HCT116 (cell line): ENCODE measurements around the gene ZBTB8B. TPM values are rescaled to one million over a fixed set of nuclear protein-coding genes. Genes with fewer than 3 reads are reported as not detected.

ENCODE experiments used
- ATAC-seq: fragments of 200-7000 bp; cut with Tn5 transposase; 2 replicates; pipeline ENCODE4 v1.9.1; 2020; ENCODE audit warnings: mild to moderate bottlenecking, moderate library complexity
- BruUV-seq: library from RNA; stranded (reverse); fragments of 400-500 nt; replicated peaks from 2 replicates; lab custom pipeline; 2021; lab: Mats Ljungman, UMichigan
- CTCF ChIA-PET: fragments of 300-600 bp; sonication (Branson Sonifier 250); formaldehyde crosslinking; loops from one replicate; lab custom pipeline; 2021; ENCODE audit warnings: antibody characterized with exemption; lab: Charles Lee
- POLR2A ChIA-PET: fragments of 300-600, 350-600 bp; sonication (Branson Sonifier 250); formaldehyde crosslinking; loops from one replicate; lab custom pipeline; 2021; ENCODE audit warnings: antibody characterized with exemption; lab: Charles Lee
- RAD21 ChIA-PET, 2 experiments: fragments of 300-600 bp; sonication (Branson Sonifier 250); formaldehyde crosslinking; loops; one replicate each; lab custom pipeline; 2023; ENCODE audit warnings: low total read pairs in 2 of 2; ENCODE audit not compliant: uncharacterized antibody in 2 of 2, unreplicated experiment in 2 of 2, low non-redundant PET in 1 of 2; lab: Charles Lee
- DNase-seq: peaks from one replicate; pipeline ENCODE4 v3.0.0-alpha.2; 2010; ENCODE audit warnings: low read depth, low spot score
- H2AFZ ChIP-seq: fragments of 200-600 bp; shearing (Covaris generic), sonication (generic); 2 replicates; pipeline ENCODE4 v1.6.1; 2017; ENCODE audit warnings: low read depth, mixed run types, mixed read lengths, antibody characterized with exemption, low read length; ENCODE audit not compliant: poor library complexity, severe bottlenecking
- H3K27ac ChIP-seq: 2 replicates; pipeline ENCODE4 v1.5.1; 2012; ENCODE audit warnings: low read depth, low read length
- H3K27me3 ChIP-seq: fragments of 200-600 bp; sonication (generic); 2 replicates; pipeline ENCODE4 v1.6.1; 2016; ENCODE audit warnings: mixed run types, low read length, mixed read lengths; ENCODE audit not compliant: insufficient read depth
- H3K36me3 ChIP-seq, 2 experiments: fragments of 200-500 bp in 1 of 2; fragments of 200-600 bp in 1 of 2; sonication (Bioruptor generic) in 1 of 2; sonication (generic) in 1 of 2; 2 replicates each; pipeline versions ENCODE4 v1.5.1 to v1.6.1; 2014 to 2016; ENCODE audit warnings: low read length in 2 of 2, inconsistent platforms in 1 of 2, mixed read lengths in 1 of 2, mixed run types in 1 of 2; ENCODE audit not compliant: insufficient read depth in 2 of 2, control insufficient read depth in 1 of 2
- H3K4me1 ChIP-seq, 2 experiments: fragments of 200-600 bp in 1 of 2; sonication (generic) in 1 of 2; 2 replicates each; pipeline versions ENCODE4 v1.5.1 to v1.6.1; 2012 to 2017; ENCODE audit warnings: low read length in 2 of 2, inconsistent platforms in 1 of 2, mild to moderate bottlenecking in 1 of 2, mixed read lengths in 1 of 2, mixed run types in 1 of 2, moderate library complexity in 1 of 2; ENCODE audit not compliant: insufficient read depth in 2 of 2, control insufficient read depth in 1 of 2
- H3K4me2 ChIP-seq: fragments of 200-600 bp; sonication (generic); 2 replicates; pipeline ENCODE4 v1.6.1; 2017; ENCODE audit warnings: mixed run types, low read length, mixed read lengths
- H3K4me3 ChIP-seq, 2 experiments: fragments of 200-600 bp in 1 of 2; sonication (generic) in 1 of 2; replicated peaks in 1 of 2; 2 replicates each; pipeline ENCODE4 v1.5.1; 2011 to 2016; ENCODE audit warnings: low read length in 2 of 2, control low read depth in 1 of 2, low read depth in 1 of 2, mild to moderate bottlenecking in 1 of 2, mixed read lengths in 1 of 2, mixed run types in 1 of 2
- H3K79me2 ChIP-seq: fragments of 200-600 bp; sonication (generic); 2 replicates; pipeline ENCODE4 v1.6.1; 2017; ENCODE audit warnings: mild to moderate bottlenecking, mixed run types, low read length, moderate library complexity, mixed read lengths; ENCODE audit not compliant: insufficient read depth
- H3K9ac ChIP-seq: fragments of 200-600 bp; sonication (generic); 2 replicates; pipeline ENCODE4 v1.6.1; 2016; ENCODE audit warnings: low read length, mixed read lengths
- H3K9me2 ChIP-seq: fragments of 200-600 bp; sonication (generic), shearing (Covaris generic); 2 replicates; pipeline ENCODE4 v1.6.1; 2017; ENCODE audit warnings: mixed run types, mild to moderate bottlenecking, moderate library complexity; ENCODE audit not compliant: insufficient read depth
- H3K9me3 ChIP-seq, 2 experiments: fragments of 200-500 bp in 1 of 2; fragments of 200-600 bp in 1 of 2; sonication (Bioruptor generic) in 1 of 2; sonication (generic) in 1 of 2; 2 replicates each; pipeline ENCODE4 v1.6.1; 2014 to 2017; ENCODE audit warnings: low read length in 2 of 2, mixed read lengths in 2 of 2, inconsistent platforms in 1 of 2, low read depth in 1 of 2, mild to moderate bottlenecking in 1 of 2, mixed run types in 1 of 2, moderate library complexity in 1 of 2; ENCODE audit not compliant: control insufficient read depth in 1 of 2, insufficient read depth in 1 of 2
- H4K20me1 ChIP-seq: fragments of 200-600 bp; sonication (generic), shearing (Covaris generic); 2 replicates; pipeline ENCODE4 v1.6.1; 2017; ENCODE audit warnings: mixed run types, mild to moderate bottlenecking, moderate library complexity; ENCODE audit not compliant: insufficient read depth
- CBX3 ChIP-seq: IDR thresholded peaks from 2 replicates; pipeline ENCODE4 v1.6.1; 2012; ENCODE audit warnings: low read depth
- CEBPB ChIP-seq: IDR thresholded peaks from 2 replicates; pipeline ENCODE4 v1.6.1; 2012; ENCODE audit warnings: low read depth
- EGR1 ChIP-seq: IDR thresholded peaks from 2 replicates; pipeline ENCODE4 v1.6.1; 2012; ENCODE audit warnings: low read depth
- EZH2 ChIP-seq: fragments of 200-600 bp; sonication (generic); IDR thresholded peaks from 2 replicates; pipeline ENCODE4 v1.6.1; 2017; ENCODE audit warnings: antibody characterized with exemption, mixed run types
- EZH2phosphoT487 ChIP-seq: fragments of 200-600 bp; IDR thresholded peaks from 2 replicates; pipeline ENCODE4 v1.6.1; 2018; ENCODE audit warnings: antibody characterized with exemption, borderline replicate concordance
- FOSL1 ChIP-seq: IDR thresholded peaks from 2 replicates; pipeline ENCODE4 v1.6.1; 2012; ENCODE audit warnings: low read depth
- JUND ChIP-seq: IDR thresholded peaks from 2 replicates; pipeline ENCODE4 v1.6.1; 2012
- POLR2AphosphoS5 ChIP-seq: IDR thresholded peaks from 2 replicates; pipeline ENCODE4 v1.6.1; 2011; ENCODE audit warnings: mild to moderate bottlenecking, low read depth, low read length, moderate library complexity
- RAD21 ChIP-seq: IDR thresholded peaks from 2 replicates; pipeline ENCODE4 v1.6.1; 2012; ENCODE audit warnings: low read depth, mild to moderate bottlenecking
- SP1 ChIP-seq: IDR thresholded peaks from 2 replicates; pipeline ENCODE4 v1.6.1; 2012; ENCODE audit warnings: low read depth
- SRF ChIP-seq: IDR thresholded peaks from 2 replicates; pipeline ENCODE4 v1.6.1; 2012; ENCODE audit warnings: low read depth
- TCF7L2 ChIP-seq: IDR thresholded peaks from 2 replicates; pipeline ENCODE4 v1.7.0; 2011; ENCODE audit warnings: borderline replicate concordance, inconsistent platforms; ENCODE audit not compliant: insufficient read depth, insufficient read length; ENCODE audit errors: extremely low read depth
- ZFX ChIP-seq: fragments of 450-650 bp; IDR thresholded peaks from 2 replicates; pipeline ENCODE4 v1.6.1; 2017
- ZNF274 ChIP-seq: fragments of 200-500 bp; sonication (Bioruptor generic); IDR thresholded peaks from 2 replicates; pipeline ENCODE4 v1.6.1; 2014; ENCODE audit warnings: mild to moderate bottlenecking, low read depth, low read length, inconsistent platforms
- intact Hi-C: fragments of 100-400 bp; cut with micrococcal nuclease; formaldehyde crosslinking; loops from 2 replicates; pipeline ENCODE4 v1.10.0; 2022
- total RNA-seq: library from RNA; stranded (reverse); gene quantifications from one replicate; pipeline ENCODE4 v1.2.1, GENCODE V29; 2021; ENCODE audit not compliant: unreplicated experiment
- TF ChIP-seq, protein P1 (sequence below): IDR thresholded peaks from 2 replicates; pipeline ENCODE4 v1.6.1; 2012; ENCODE audit warnings: low read depth
- TF ChIP-seq, protein P2 (sequence below), 3 experiments: fragments of 200-600 bp in 1 of 3; sonication (generic) in 1 of 3; IDR thresholded peaks in 2 of 3; conservative IDR thresholded peaks in 1 of 3; 2 replicates each; pipeline ENCODE4 v1.5.1; 2012 to 2017; ENCODE audit warnings: low read depth in 2 of 3, low read length in 2 of 3, antibody characterized with exemption in 1 of 3, borderline replicate concordance in 1 of 3, control low read depth in 1 of 3, mild to moderate bottlenecking in 1 of 3, mixed read lengths in 1 of 3, mixed run types in 1 of 3, moderate library complexity in 1 of 3; ENCODE audit not compliant: insufficient read depth in 1 of 3
- TF ChIP-seq, protein P3 (sequence below): IDR thresholded peaks from 2 replicates; pipeline ENCODE4 v1.6.1; 2011; ENCODE audit warnings: mild to moderate bottlenecking, low read length, moderate library complexity; ENCODE audit not compliant: insufficient replicate concordance; ENCODE audit errors: extremely low read depth

The ZBTB8B gene
- total RNA-seq, 1 experiment from 2014 or later: 0.25 TPM

DNA sequence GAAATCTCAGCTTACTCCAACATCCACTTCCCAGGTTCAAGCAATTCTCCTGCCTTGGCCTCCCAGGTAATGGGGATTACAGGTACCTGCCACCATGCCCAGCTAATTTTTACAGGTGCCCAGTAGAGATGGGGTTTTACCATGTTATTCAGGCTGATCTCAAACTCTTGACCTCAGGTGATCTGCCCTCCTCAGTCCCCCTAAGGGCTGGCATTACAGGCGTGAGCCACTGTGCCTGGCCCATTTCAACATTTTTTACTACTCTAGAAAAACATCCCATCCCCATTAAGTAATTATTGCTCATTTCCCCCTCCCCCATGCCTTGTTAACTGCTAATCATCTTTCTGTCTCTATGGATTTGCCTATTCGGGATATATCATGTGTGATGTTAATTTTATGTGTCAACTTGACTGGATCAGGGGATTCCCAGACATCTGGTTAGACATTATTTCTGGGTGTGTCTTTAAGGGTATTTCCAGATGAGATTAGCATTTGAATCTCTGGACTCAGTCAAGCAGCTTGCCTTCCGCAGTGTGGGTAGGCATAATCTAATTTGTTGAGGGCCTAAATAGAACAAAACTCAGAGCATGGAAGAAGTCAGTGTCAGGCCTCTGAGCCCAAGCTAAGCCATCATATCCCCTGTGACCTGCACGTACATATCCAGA is 33.0 kb upstream of the ZBTB8B start:
- no TSS peak for BruUV-seq
- Histone ChIP-seq H4K20me1 (no peaks in the 10 kb centered on the region), H3K4me3 (no peak overlapping the region), H3K4me1 (no peaks in the 10 kb centered on the region), H3K9me2 (no peaks in the 10 kb centered on the region), H3K4me2 (no peak overlapping the region), H3K9me3 (no peaks in the 10 kb centered on the region), H3K9ac (no peak overlapping the region), H3K27me3 (no peaks in the 10 kb centered on the region), H2AFZ (no peak overlapping the region), H3K79me2 (no peaks in the 10 kb centered on the region), H3K36me3 (no peaks in the 10 kb centered on the region), H3K27ac (no peak overlapping the region)
- ChIA-PET CTCF (no interaction called here), RAD21 (no interaction called here), POLR2A (no interaction called here)
- DNase-seq (no peak), ATAC-seq (no peak)
- TF ChIP-seq EZH2: no peak
- TF ChIP-seq CBX3: no peak
- TF ChIP-seq EZH2phosphoT487: no peak
- TF ChIP-seq SP1: no peak
- TF ChIP-seq POLR2AphosphoS5: no peak
- TF ChIP-seq, protein P1, sequence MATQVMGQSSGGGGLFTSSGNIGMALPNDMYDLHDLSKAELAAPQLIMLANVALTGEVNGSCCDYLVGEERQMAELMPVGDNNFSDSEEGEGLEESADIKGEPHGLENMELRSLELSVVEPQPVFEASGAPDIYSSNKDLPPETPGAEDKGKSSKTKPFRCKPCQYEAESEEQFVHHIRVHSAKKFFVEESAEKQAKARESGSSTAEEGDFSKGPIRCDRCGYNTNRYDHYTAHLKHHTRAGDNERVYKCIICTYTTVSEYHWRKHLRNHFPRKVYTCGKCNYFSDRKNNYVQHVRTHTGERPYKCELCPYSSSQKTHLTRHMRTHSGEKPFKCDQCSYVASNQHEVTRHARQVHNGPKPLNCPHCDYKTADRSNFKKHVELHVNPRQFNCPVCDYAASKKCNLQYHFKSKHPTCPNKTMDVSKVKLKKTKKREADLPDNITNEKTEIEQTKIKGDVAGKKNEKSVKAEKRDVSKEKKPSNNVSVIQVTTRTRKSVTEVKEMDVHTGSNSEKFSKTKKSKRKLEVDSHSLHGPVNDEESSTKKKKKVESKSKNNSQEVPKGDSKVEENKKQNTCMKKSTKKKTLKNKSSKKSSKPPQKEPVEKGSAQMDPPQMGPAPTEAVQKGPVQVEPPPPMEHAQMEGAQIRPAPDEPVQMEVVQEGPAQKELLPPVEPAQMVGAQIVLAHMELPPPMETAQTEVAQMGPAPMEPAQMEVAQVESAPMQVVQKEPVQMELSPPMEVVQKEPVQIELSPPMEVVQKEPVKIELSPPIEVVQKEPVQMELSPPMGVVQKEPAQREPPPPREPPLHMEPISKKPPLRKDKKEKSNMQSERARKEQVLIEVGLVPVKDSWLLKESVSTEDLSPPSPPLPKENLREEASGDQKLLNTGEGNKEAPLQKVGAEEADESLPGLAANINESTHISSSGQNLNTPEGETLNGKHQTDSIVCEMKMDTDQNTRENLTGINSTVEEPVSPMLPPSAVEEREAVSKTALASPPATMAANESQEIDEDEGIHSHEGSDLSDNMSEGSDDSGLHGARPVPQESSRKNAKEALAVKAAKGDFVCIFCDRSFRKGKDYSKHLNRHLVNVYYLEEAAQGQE: no peak
- no peak for TF ChIP-seq JUND
- no peak for TF ChIP-seq SRF
- no peak for TF ChIP-seq ZFX
- no peak for TF ChIP-seq CEBPB
- no peak for TF ChIP-seq FOSL1
- TF ChIP-seq EGR1: no peak
- TF ChIP-seq, protein P2, sequence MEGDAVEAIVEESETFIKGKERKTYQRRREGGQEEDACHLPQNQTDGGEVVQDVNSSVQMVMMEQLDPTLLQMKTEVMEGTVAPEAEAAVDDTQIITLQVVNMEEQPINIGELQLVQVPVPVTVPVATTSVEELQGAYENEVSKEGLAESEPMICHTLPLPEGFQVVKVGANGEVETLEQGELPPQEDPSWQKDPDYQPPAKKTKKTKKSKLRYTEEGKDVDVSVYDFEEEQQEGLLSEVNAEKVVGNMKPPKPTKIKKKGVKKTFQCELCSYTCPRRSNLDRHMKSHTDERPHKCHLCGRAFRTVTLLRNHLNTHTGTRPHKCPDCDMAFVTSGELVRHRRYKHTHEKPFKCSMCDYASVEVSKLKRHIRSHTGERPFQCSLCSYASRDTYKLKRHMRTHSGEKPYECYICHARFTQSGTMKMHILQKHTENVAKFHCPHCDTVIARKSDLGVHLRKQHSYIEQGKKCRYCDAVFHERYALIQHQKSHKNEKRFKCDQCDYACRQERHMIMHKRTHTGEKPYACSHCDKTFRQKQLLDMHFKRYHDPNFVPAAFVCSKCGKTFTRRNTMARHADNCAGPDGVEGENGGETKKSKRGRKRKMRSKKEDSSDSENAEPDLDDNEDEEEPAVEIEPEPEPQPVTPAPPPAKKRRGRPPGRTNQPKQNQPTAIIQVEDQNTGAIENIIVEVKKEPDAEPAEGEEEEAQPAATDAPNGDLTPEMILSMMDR (IDR thresholded peaks at IDR 0.05 in 2 of 3, conservative IDR thresholded peaks at IDR 0.05 in 1 of 3; ENCODE audit: borderline replicate concordance in 1 of 3, insufficient read depth in 1 of 3, low read depth in 2 of 3, low read length in 2 of 3): no peak
- TF ChIP-seq TCF7L2: no peak
- TF ChIP-seq, protein P3, sequence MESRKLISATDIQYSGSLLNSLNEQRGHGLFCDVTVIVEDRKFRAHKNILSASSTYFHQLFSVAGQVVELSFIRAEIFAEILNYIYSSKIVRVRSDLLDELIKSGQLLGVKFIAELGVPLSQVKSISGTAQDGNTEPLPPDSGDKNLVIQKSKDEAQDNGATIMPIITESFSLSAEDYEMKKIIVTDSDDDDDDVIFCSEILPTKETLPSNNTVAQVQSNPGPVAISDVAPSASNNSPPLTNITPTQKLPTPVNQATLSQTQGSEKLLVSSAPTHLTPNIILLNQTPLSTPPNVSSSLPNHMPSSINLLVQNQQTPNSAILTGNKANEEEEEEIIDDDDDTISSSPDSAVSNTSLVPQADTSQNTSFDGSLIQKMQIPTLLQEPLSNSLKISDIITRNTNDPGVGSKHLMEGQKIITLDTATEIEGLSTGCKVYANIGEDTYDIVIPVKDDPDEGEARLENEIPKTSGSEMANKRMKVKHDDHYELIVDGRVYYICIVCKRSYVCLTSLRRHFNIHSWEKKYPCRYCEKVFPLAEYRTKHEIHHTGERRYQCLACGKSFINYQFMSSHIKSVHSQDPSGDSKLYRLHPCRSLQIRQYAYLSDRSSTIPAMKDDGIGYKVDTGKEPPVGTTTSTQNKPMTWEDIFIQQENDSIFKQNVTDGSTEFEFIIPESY: no peak
- no peak for TF ChIP-seq ZNF274
- no peak for TF ChIP-seq RAD21
- intact Hi-C loops: no loop called here
